Measurements from ENCODE around the gene PDE7B. TPM values are rescaled to one million over a fixed set of nuclear protein-coding genes. Genes with fewer than 3 reads are reported as not detected.

The PDE7B gene
- total and polyA plus RNA-seq, 2 donors (not counting 1 experiment from before 2014, with no cell fraction given): 2.6 to 7.5 TPM

- H2AFZ ChIP-seq (ENCODE audit: insufficient read depth, low read depth, low read length, poor library complexity, severe bottlenecking): no peak overlapping the region
- no peak for ATAC-seq (ENCODE audit: low read depth)
- CTCF ChIA-PET: no interaction called here
- no peak for DNase-seq
- H3K79me2 ChIP-seq (ENCODE audit: control insufficient read depth, insufficient read depth, low read length): no peaks in the 10 kb centered on the region
- H3K9ac ChIP-seq (ENCODE audit: low read length): no peak overlapping the region
- Mint-ChIP-seq H3K27me3 (no peaks in the 10 kb centered on the region), H3K4me1 (no peaks in the 10 kb centered on the region), H3K4me3 (no peak overlapping the region), H3K9me3 (ENCODE audit: insufficient read depth) (no peaks in the 10 kb centered on the region), H3K27ac (no peak overlapping the region)
- POLR2A ChIA-PET: no interaction called here
- H4K20me1 ChIP-seq (ENCODE audit: control insufficient read depth, insufficient read depth, low read length, poor library complexity, severe bottlenecking): no peaks in the 10 kb centered on the region
- TF ChIP-seq EZH2 (IDR thresholded peaks at IDR 0.05; ENCODE audit: borderline replicate concordance, insufficient read depth, low read depth, low read length, poor library complexity, severe bottlenecking): no peak
- TF ChIP-seq CTCF (IDR thresholded peaks at IDR 0.05): no peak
- peaks cover 3 to 7% of the 10 kb centered on the region in 2 experiments for H3K36me3 ChIP-seq (replicated peaks in 1 of 2; ENCODE audit: control extremely low read depth in 1 of 2, control insufficient read depth in 1 of 2, extremely low read depth in 1 of 2, insufficient read depth in 2 of 2, low read length in 1 of 2)
- no peak overlapping the region for H3K27ac ChIP-seq (ENCODE audit: low read length in 2 of 2)
- H3K4me1 ChIP-seq (ENCODE audit: control insufficient read depth in 2 of 2, insufficient read depth in 2 of 2, low read length in 2 of 2): no peaks in the 10 kb centered on the region
- intact Hi-C loops (cut with micrococcal nuclease): no loop called here
- no peak overlapping the region for H3K4me3 ChIP-seq (ENCODE audit: control extremely low read depth in 1 of 5, extremely low read depth in 1 of 5, insufficient read depth in 1 of 5, low read depth in 2 of 5, low read length in 4 of 5)
- no peaks in the 10 kb centered on the region for H3K9me3 ChIP-seq (ENCODE audit: control extremely low read depth in 1 of 3, control insufficient read depth in 2 of 3, insufficient read depth in 1 of 3, low read length in 2 of 3)
- no CpG with 5 or more reads among the region's 1 CpG for WGBS (ENCODE audit: insufficient coverage)
- no peak overlapping the region for H3K4me2 ChIP-seq (replicated peaks; ENCODE audit: low read depth, low read length, poor library complexity, severe bottlenecking)
- no peaks in the 10 kb centered on the region for H3K27me3 ChIP-seq (replicated peaks in 1 of 4; ENCODE audit: control extremely low read depth in 1 of 4, control insufficient read depth in 3 of 4, insufficient read depth in 4 of 4, low read length in 3 of 4)
These were observed 324.4 kb downstream of the PDE7B start for GRCh38 chr6:136175873-136176272.

GRCh38 chr6:136178749-136179148, 327.2 kb downstream of the PDE7B start:
- no peak overlapping the region for H3K27ac ChIP-seq (ENCODE audit: low read length in 2 of 2)
- H3K9me3 ChIP-seq (ENCODE audit: control extremely low read depth in 1 of 3, control insufficient read depth in 2 of 3, insufficient read depth in 1 of 3, low read length in 2 of 3): no peaks in the 10 kb centered on the region
- DNase-seq (no peak), ATAC-seq (ENCODE audit: low read depth) (no peak)
- peaks cover 3 to 5% of the 10 kb centered on the region in 2 experiments for H3K36me3 ChIP-seq (replicated peaks in 1 of 2; ENCODE audit: control extremely low read depth in 1 of 2, control insufficient read depth in 1 of 2, extremely low read depth in 1 of 2, insufficient read depth in 2 of 2, low read length in 1 of 2)
- no peak overlapping the region for H2AFZ ChIP-seq (ENCODE audit: insufficient read depth, low read depth, low read length, poor library complexity, severe bottlenecking)
- Mint-ChIP-seq H3K27ac (no peak overlapping the region), H3K9me3 (ENCODE audit: insufficient read depth) (no peaks in the 10 kb centered on the region), H3K27me3 (no peaks in the 10 kb centered on the region), H3K4me1 (peaks cover 2% of the 10 kb centered on the region), H3K4me3 (no peak overlapping the region)
- ChIA-PET CTCF (no interaction called here), POLR2A (no interaction called here)
- H3K9ac ChIP-seq (ENCODE audit: low read length): no peak overlapping the region
- no peaks in the 10 kb centered on the region for H4K20me1 ChIP-seq (ENCODE audit: control insufficient read depth, insufficient read depth, low read length, poor library complexity, severe bottlenecking)
- no peak overlapping the region for H3K4me3 ChIP-seq (ENCODE audit: control extremely low read depth in 1 of 5, extremely low read depth in 1 of 5, insufficient read depth in 1 of 5, low read depth in 2 of 5, low read length in 4 of 5)
- no peaks in the 10 kb centered on the region for H3K27me3 ChIP-seq (replicated peaks in 1 of 4; ENCODE audit: control extremely low read depth in 1 of 4, control insufficient read depth in 3 of 4, insufficient read depth in 4 of 4, low read length in 3 of 4)
- TF ChIP-seq EZH2 (IDR thresholded peaks at IDR 0.05; ENCODE audit: borderline replicate concordance, insufficient read depth, low read depth, low read length, poor library complexity, severe bottlenecking) (no peak), CTCF (IDR thresholded peaks at IDR 0.05) (no peak)
- no peak overlapping the region for H3K4me2 ChIP-seq (replicated peaks; ENCODE audit: low read depth, low read length, poor library complexity, severe bottlenecking)
- H3K4me1 ChIP-seq (ENCODE audit: control insufficient read depth in 2 of 2, insufficient read depth in 2 of 2, low read length in 2 of 2): peaks cover 0 to under 1% of the 10 kb centered on the region in 2 donors
- H3K79me2 ChIP-seq (ENCODE audit: control insufficient read depth, insufficient read depth, low read length): no peaks in the 10 kb centered on the region
- WGBS (ENCODE audit: insufficient coverage): no CpG with 5 or more reads among the region's 2 CpGs
- intact Hi-C loops (cut with micrococcal nuclease): no loop called here
